ENCODE data around the gene PREPL.

PREPL gene

DNA sequence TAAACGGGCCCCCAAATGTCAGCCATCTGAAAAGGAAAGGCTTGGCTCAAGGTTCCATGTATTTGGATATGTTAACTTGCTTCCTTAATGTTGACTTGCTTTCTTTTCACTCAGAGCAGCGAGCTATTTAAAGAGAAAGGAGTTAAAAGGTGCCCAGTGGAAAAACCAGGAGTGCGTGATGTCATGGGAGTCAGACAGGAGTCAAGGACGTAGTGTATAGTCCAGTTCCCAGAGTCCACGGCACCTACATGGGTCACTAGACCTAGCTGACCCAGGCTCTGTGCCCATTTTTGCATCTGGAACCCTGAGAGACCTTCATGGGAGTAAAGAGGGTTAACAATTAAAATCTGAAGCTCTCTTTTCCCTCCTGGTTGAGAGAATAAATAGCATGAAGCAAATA, 66.2 kb downstream of the PREPL start:
- TF ChIP-seq EZH2 (IDR thresholded peaks at IDR 0.05; ENCODE audit: borderline replicate concordance, low read depth, low read length, severe bottlenecking) = no peak
- TF ChIP-seq, protein P1, sequence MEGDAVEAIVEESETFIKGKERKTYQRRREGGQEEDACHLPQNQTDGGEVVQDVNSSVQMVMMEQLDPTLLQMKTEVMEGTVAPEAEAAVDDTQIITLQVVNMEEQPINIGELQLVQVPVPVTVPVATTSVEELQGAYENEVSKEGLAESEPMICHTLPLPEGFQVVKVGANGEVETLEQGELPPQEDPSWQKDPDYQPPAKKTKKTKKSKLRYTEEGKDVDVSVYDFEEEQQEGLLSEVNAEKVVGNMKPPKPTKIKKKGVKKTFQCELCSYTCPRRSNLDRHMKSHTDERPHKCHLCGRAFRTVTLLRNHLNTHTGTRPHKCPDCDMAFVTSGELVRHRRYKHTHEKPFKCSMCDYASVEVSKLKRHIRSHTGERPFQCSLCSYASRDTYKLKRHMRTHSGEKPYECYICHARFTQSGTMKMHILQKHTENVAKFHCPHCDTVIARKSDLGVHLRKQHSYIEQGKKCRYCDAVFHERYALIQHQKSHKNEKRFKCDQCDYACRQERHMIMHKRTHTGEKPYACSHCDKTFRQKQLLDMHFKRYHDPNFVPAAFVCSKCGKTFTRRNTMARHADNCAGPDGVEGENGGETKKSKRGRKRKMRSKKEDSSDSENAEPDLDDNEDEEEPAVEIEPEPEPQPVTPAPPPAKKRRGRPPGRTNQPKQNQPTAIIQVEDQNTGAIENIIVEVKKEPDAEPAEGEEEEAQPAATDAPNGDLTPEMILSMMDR (IDR thresholded peaks at IDR 0.05; ENCODE audit: borderline replicate concordance, extremely low read depth, low read length, poor library complexity, severe bottlenecking) = no peak
- H3K9me3 ChIP-seq (ENCODE audit: insufficient read depth, low read length, severe bottlenecking) = no peaks in the 10 kb centered on the region
- H3K4me2 ChIP-seq (ENCODE audit: insufficient read depth, low read length) = no peak overlapping the region
- H3K4me3 ChIP-seq (ENCODE audit: low read depth in 1 of 2, low read length in 2 of 2) = no peak overlapping the region
- ATAC-seq (ENCODE audit: insufficient read depth, low read depth) (no peak), DNase-seq (no peak)
- no peak overlapping the region for H2AFZ ChIP-seq (ENCODE audit: low read depth, low read length)
- H3K27ac ChIP-seq (ENCODE audit: low read length) = no peak overlapping the region
- H3K36me3 ChIP-seq (ENCODE audit: insufficient read depth, low read length) = no peaks in the 10 kb centered on the region
- H3K9ac ChIP-seq (ENCODE audit: low read depth, low read length) = no peak overlapping the region
- peaks cover 6% of the 10 kb centered on the region; the same call in 1 of the 2 replicates for H3K4me1 ChIP-seq (ENCODE audit: insufficient read depth, low read length)
- no peaks in the 10 kb centered on the region for H3K27me3 ChIP-seq (ENCODE audit: insufficient read depth, low read length, poor library complexity)
- no peaks in the 10 kb centered on the region for H3K79me2 ChIP-seq (ENCODE audit: insufficient read depth, low read length)
- H4K20me1 ChIP-seq (ENCODE audit: insufficient read depth, low read length) = no peaks in the 10 kb centered on the region

DNA sequence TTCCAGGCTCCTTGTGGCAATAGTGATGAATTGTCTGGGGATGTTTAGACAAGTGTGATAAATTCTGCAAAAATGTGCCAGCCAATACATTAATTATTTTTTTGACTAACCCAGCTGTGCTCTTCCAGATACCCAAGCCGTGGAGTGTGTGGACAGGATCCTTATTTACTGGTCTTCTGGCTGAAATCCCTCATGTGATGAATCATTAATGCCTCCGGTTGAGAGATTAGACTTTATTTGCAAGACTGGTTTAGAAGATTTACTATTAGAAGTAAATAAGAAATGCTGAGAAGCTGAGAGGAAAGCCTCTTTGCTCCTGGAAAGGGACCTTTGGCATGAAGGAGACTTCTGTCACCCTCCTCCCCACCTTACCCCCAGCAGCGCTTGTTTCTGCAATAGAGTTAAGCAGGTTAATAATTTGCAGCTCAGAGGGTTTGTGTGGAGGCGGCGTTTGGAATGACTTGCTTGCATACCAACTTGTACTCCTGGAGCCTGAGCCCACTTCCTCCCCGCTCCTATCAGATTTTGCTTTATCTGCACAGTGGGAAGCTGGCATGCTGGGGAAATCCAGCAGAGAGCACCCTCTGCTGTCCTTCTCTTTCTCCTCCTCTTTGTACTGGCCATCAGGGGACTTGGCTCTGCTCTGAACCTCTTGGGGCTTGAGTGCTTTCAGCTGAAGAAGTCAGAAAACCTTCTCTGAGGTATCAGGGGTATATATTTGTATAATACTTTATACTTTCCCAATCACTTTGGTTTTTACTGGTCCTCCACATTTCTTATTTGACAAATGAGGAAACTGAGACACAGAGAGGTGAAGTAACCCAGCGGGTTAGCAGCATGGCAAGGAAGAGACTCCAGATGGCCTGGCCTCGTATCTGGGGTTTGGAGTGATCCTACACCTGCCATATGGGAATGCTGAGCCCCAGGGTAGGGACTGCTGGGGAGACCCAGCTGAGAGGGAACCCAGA, 69.7 kb downstream of the PREPL start:
- Histone ChIP-seq H3K4me2 (ENCODE audit: insufficient read depth, low read length) (no peak overlapping the region), H3K27ac (ENCODE audit: low read length) (no peak overlapping the region)

GRCh38 chr2:44290261-44290660, 71.0 kb downstream of the PREPL start:
- H3K79me2 ChIP-seq (ENCODE audit: insufficient read depth, low read length) = no peaks in the 10 kb centered on the region
- DNase-seq = no peak
- no peaks in the 10 kb centered on the region for H3K4me1 ChIP-seq (ENCODE audit: insufficient read depth, low read length)
- no peak for ATAC-seq (ENCODE audit: insufficient read depth, low read depth)
- H3K4me3 ChIP-seq (ENCODE audit: low read depth in 1 of 2, low read length in 2 of 2) = no peak overlapping the region
- H3K4me2 ChIP-seq (ENCODE audit: insufficient read depth, low read length) = no peak overlapping the region
- H2AFZ ChIP-seq (ENCODE audit: low read depth, low read length) = no peak overlapping the region
- no peaks in the 10 kb centered on the region for H3K36me3 ChIP-seq (ENCODE audit: insufficient read depth, low read length)
- H3K9ac ChIP-seq (ENCODE audit: low read depth, low read length) = no peak overlapping the region
- TF ChIP-seq EZH2 (IDR thresholded peaks at IDR 0.05; ENCODE audit: borderline replicate concordance, low read depth, low read length, severe bottlenecking) = no peak
- no peak overlapping the region for H3K27ac ChIP-seq (ENCODE audit: low read length)
- no peaks in the 10 kb centered on the region for H4K20me1 ChIP-seq (ENCODE audit: insufficient read depth, low read length)
- H3K27me3 ChIP-seq (ENCODE audit: insufficient read depth, low read length, poor library complexity) = no peaks in the 10 kb centered on the region
- H3K9me3 ChIP-seq (ENCODE audit: insufficient read depth, low read length, severe bottlenecking) = no peaks in the 10 kb centered on the region

More for the DNA sequence above, 69.7 kb downstream of the PREPL start:
- H3K9ac ChIP-seq (ENCODE audit: low read depth, low read length) = no peak overlapping the region
- no peak overlapping the region for H2AFZ ChIP-seq (ENCODE audit: low read depth, low read length)
- no peak overlapping the region for H3K4me3 ChIP-seq (ENCODE audit: low read depth in 1 of 2, low read length in 2 of 2)
- 0 out of 3 replicates have a peak, but pooled peaks have one; percentile 42 for ATAC-seq (ENCODE audit: insufficient read depth, low read depth)
- DNase-seq = peak; percentile 9
- no peaks in the 10 kb centered on the region for H4K20me1 ChIP-seq (ENCODE audit: insufficient read depth, low read length)
- TF ChIP-seq EZH2 (IDR thresholded peaks at IDR 0.05; ENCODE audit: borderline replicate concordance, low read depth, low read length, severe bottlenecking) = no peak
- TF ChIP-seq, protein P1 (IDR thresholded peaks at IDR 0.05; ENCODE audit: borderline replicate concordance, extremely low read depth, low read length, poor library complexity, severe bottlenecking) = peak; percentile 39
- H3K79me2 ChIP-seq (ENCODE audit: insufficient read depth, low read length) = no peaks in the 10 kb centered on the region
- H3K27me3 ChIP-seq (ENCODE audit: insufficient read depth, low read length, poor library complexity) = no peaks in the 10 kb centered on the region
- no peaks in the 10 kb centered on the region for H3K9me3 ChIP-seq (ENCODE audit: insufficient read depth, low read length, severe bottlenecking)
- H3K4me1 ChIP-seq (ENCODE audit: insufficient read depth, low read length) = peaks cover 6% of the 10 kb centered on the region; the same call in 1 of the 2 replicates
- H3K36me3 ChIP-seq (ENCODE audit: insufficient read depth, low read length) = no peaks in the 10 kb centered on the region
